22Rv1 (cell line): Measurements from ENCODE around the gene YIPF1.

Experiments
- H3K27ac ChIP-seq: fragments of 450-650 bp; 2 replicates; pipeline ENCODE4 v1.5.1; 2017
- ZFX ChIP-seq: fragments of 450-650 bp; IDR thresholded peaks from 2 replicates; pipeline ENCODE4 v1.6.1; 2017; ENCODE audit warnings: antibody characterized with exemption, borderline replicate concordance
- TF ChIP-seq, protein P1 (sequence below): fragments of 450-650 bp; IDR thresholded peaks from 2 replicates; pipeline ENCODE4 v1.5.1; 2017; ENCODE audit warnings: mild to moderate bottlenecking

The YIPF1 gene

DNA sequence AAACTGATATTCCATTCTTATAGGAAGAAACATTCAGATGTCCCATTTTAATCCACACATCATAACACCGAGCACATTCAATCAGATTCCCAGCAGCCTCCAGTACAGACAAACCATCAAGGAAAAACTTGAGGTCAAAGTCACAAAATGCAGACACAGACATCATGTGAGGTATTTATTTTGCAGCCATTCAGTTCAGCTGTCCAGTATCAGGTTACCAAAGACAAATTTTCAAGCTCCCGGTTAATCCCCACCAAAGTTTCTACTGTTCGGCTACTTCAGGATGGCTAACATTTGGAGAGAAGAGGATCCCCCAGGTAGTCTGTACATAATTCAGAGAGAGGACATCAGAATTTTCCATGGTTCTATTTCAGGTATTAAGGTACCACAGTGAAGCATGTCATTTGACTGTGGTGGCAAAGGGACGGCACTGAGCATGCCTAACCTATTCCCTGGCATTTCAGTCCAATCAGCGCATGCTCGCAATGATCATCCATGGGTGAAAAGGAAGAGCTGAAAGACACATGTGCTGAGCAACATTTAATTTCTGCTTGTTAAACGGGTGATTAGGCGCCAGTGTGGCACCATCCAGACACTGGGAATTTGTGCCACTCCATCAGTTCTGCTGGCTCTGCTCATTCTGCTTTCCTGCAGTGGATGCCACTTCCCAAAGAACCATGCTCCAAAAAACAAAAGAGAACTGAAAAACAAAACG lies 37.9 kb downstream of the YIPF1 start:
- no peak overlapping the region for H3K27ac ChIP-seq
- TF ChIP-seq, protein P1, sequence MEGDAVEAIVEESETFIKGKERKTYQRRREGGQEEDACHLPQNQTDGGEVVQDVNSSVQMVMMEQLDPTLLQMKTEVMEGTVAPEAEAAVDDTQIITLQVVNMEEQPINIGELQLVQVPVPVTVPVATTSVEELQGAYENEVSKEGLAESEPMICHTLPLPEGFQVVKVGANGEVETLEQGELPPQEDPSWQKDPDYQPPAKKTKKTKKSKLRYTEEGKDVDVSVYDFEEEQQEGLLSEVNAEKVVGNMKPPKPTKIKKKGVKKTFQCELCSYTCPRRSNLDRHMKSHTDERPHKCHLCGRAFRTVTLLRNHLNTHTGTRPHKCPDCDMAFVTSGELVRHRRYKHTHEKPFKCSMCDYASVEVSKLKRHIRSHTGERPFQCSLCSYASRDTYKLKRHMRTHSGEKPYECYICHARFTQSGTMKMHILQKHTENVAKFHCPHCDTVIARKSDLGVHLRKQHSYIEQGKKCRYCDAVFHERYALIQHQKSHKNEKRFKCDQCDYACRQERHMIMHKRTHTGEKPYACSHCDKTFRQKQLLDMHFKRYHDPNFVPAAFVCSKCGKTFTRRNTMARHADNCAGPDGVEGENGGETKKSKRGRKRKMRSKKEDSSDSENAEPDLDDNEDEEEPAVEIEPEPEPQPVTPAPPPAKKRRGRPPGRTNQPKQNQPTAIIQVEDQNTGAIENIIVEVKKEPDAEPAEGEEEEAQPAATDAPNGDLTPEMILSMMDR, result no peak

DNA sequence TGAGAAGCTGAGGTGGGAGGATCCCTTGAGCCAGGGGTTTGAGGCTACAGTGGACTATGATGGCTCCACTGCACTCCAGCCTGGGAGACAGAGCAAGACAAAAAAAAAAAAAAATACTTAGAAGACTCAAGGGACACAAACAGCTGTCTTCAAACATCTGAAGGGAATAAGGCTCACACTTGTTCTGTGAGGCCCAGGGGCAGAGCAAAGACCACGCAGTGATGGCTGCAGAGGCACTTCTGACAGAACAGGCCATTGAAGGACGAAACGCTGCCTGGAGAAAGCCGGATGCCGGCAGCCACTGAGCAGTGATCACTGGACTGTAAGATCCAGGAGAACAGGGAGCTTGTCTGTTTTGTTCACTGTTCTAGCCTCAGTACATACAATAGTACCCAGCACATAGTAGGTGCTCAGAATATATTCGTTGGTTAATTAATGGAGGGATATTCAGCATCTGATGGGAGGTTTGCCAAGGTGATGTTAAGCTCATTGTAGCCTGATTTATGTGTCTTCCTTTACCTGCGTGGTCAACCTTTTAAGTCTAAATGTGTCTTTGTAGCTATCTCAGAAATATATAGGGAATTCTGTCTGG lies 39.4 kb downstream of the YIPF1 start:
- TF ChIP-seq, protein P1, result no peak
- TF ChIP-seq ZFX, result no peak
- H3K27ac ChIP-seq, result no peak overlapping the region

DNA sequence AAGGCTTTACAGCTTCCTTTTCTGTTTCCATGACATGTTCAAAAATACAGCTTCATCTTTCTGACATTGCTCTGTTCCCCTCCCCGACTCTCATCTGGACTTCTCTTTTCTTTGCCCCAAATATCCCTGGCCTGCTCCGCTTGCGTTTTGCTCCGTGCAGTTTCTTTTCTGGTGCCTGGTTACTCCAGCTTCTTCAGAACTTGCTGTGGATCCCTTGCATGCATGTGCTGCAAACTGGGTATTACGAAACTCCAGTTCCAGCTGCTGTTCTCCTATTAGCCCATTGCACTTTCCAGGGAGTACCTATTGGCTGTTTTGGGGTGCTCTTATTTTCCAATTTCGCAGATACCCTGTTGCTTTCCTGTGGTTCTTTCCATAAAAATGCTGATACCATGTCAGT lies 41.6 kb downstream of the YIPF1 start:
- H3K27ac ChIP-seq, result no peak overlapping the region
- no peak for TF ChIP-seq ZFX

DNA sequence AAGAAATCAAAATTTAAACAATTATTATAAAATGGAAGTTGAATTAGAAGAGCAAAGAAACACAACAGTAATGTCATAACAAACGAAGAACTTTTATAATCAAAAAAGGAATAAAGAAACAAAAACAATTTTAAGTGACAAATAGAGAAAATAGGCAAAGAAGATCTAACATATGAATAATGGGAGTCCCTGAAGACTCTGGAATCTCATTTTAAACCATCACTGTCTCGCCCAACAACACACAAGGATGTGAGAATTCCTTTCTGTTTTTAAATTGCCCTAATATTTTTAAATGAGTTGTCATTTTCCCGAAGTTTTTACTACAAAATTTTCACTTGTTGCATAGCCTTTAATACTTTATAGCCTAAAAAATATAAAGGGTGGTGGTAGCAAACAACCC lies 47.2 kb downstream of the YIPF1 start:
- H3K27ac ChIP-seq, result no peak overlapping the region
- TF ChIP-seq ZFX, result no peak
- TF ChIP-seq, protein P1, result no peak

DNA sequence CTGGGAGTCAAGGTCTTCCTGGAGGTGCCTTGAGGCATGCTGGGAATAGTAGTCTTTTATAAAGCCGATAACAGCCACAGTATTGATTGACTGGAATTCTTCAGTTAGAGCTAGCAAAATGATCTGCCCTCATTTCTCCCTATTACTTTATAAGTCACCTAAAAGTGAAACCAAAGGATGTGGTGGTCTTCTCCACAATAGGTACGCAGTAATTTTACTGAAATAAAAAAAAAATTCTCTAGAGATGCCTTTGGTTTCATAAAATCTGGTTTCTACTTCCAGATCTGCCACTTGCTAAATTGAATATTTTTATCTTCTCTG lies 51.0 kb downstream of the YIPF1 start:
- peak overlapping the region; percentile 98 for H3K27ac ChIP-seq

DNA sequence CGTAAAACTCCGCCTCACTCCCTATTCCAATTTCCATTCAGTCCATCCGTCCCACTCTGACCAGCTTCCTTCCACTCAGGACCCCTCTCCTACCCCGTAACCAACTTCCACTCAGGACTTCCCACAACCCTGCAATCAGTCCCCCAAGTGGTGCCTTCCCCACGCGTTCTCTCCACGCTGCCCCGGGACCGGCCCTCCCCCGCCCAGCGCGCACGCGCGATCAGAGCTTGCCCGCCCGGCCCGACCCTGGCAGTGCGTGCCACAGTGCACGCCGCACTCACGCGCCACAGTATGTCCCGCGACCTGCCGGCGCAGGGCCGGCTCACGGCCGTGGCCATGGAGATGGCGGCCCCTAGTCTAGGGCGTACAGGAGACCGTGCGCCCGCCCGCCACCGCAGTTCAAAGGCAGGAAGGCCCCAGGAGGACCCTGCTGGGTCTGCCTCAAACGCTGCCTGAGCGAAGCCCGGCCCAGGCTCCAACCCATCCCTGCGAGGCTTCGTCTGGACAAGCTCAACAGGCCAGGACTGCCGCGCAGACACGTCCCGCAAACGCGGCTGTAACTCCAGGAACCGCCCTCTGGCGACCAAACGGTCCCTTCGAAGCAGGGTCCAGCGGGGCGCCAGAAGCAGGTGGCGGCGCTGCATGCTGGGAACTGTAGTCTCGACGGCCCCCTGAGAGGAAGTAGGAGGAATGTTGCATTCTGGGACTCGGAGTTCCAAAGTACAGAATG lies 51.5 kb downstream of the YIPF1 start, which contains the start of gene NDC1:
Gene NDC1, minus strand, starts transcription at position 373 of the 730 bp plus-strand sequence. Its CDS starts 35 bp downstream, at position 338.
- peak within 1 kb of the TSS; percentile 98 for H3K27ac ChIP-seq
- TF ChIP-seq, protein P1, result no peak
- no peak for TF ChIP-seq ZFX

More for the DNA sequence above, 51.0 kb downstream of the YIPF1 start:
- no peak for TF ChIP-seq ZFX
- TF ChIP-seq, protein P1, result no peak

DNA sequence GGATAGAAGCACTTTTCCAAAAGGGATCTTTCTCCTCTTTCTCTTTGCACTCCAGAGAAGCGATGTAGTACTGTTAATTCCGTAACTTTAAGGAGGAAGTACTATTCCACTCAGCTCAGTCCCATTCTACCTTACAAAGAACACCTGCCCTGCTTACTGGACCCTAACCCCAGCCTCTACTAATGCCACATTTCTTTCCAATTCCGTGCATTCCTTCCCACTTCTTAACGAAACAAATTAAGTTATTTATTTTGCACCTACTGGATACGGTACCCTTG lies 52.0 kb downstream of the YIPF1 start:
- peak overlapping the region; percentile 98 for H3K27ac ChIP-seq
- TF ChIP-seq, protein P1, result no peak
- no peak for TF ChIP-seq ZFX
